IgD-negative memory B cell (primary cell): ENCODE results near the gene ZNF655. TPM values are rescaled to one million over a fixed set of nuclear protein-coding genes. Genes with fewer than 3 reads are reported as not detected.

Source experiments
- polyA plus RNA-seq: library from polyadenylated mRNA; unstranded; fragments of 300-500 nt; fragmentation: Illumina TruSeq; gene quantifications from one replicate; pipeline ENCODE4 v1.2.3, GENCODE V29; 2021

The ZNF655 gene
- polyA plus RNA-seq, 1 donor from 2014 or later = 66.9 TPM

Other genes with a start within 250 kb of the ZNF655 start
- gene ARPC1A, start 232.7 kb upstream of the ZNF655 start, polyA plus RNA-seq = 81.5 TPM
- 728 TPM for gene ARPC1B, start 183.9 kb upstream of the ZNF655 start, polyA plus RNA-seq
- gene PDAP1, start 150.0 kb upstream of the ZNF655 start, polyA plus RNA-seq = 33.8 TPM
- gene BUD31, start 149.7 kb upstream of the ZNF655 start, polyA plus RNA-seq = 162 TPM
- 5.5 TPM for gene PTCD1, start 119.8 kb upstream of the ZNF655 start, polyA plus RNA-seq
- 28.7 TPM for gene CPSF4, start 119.7 kb upstream of the ZNF655 start, polyA plus RNA-seq
- gene ATP5MF, start 92.5 kb upstream of the ZNF655 start, polyA plus RNA-seq = 453 TPM
- gene ZNF789, start 85.8 kb upstream of the ZNF655 start, polyA plus RNA-seq = 4.4 TPM
- gene ZNF394, start 58.4 kb upstream of the ZNF655 start, polyA plus RNA-seq = 53.3 TPM
- 5.4 TPM for gene ZKSCAN5, start 54.0 kb upstream of the ZNF655 start, polyA plus RNA-seq
- 4.5 TPM for gene FAM200A, start 6.5 kb upstream of the ZNF655 start, polyA plus RNA-seq
- 1.6 TPM for gene TMEM225B, start 39.6 kb downstream of the ZNF655 start, polyA plus RNA-seq
- 11.8 TPM for gene ZSCAN25, start 58.3 kb downstream of the ZNF655 start, polyA plus RNA-seq
- 0.16 TPM for gene CYP3A5, start 121.4 kb downstream of the ZNF655 start, polyA plus RNA-seq
- gene CYP3A7, start 176.6 kb downstream of the ZNF655 start, polyA plus RNA-seq = not detected
- gene CYP3A4, start 225.5 kb downstream of the ZNF655 start, polyA plus RNA-seq = not detected